Suprapubic skin (tissue), 4 donors: ENCODE results near the gene HES2. TPM values are rescaled to one million over a fixed set of nuclear protein-coding genes. Genes with fewer than 3 reads are reported as not detected.

Experiments
- DNase-seq, 2 donors: peaks; one replicate each; pipeline ENCODE4 v3.0.0-alpha.2; 2019; ENCODE audit warnings: low spot score in 2 of 2
- H3K27ac ChIP-seq: fragments of 200-600 bp; sonication (generic); one replicate; pipeline ENCODE4 v1.5.1; 2019
- H3K27me3 ChIP-seq: fragments of 200-600 bp; sonication (generic); one replicate; pipeline ENCODE4 v1.5.1; 2019
- H3K36me3 ChIP-seq: fragments of 200-600 bp; sonication (generic); one replicate; pipeline ENCODE4 v1.5.1; 2019
- H3K4me1 ChIP-seq: fragments of 200-600 bp; sonication (generic); one replicate; pipeline ENCODE4 v1.5.1; 2019
- H3K4me3 ChIP-seq: fragments of 200-600 bp; sonication (generic); one replicate; pipeline ENCODE4 v1.5.1; 2019; ENCODE audit warnings: mild to moderate bottlenecking
- H3K9me3 ChIP-seq: fragments of 200-600 bp; sonication (generic); one replicate; pipeline ENCODE4 v1.5.1; 2019
- CTCF ChIP-seq, 2 donors: fragments of 200-600 bp in 1 of 2; fragments of 450-650 bp in 1 of 2; sonication (generic) in 1 of 2; IDR thresholded peaks; one replicate each; pipeline ENCODE4 v1.5.1; 2016 to 2019; ENCODE audit warnings: antibody characterized with exemption in 2 of 2, mild to moderate bottlenecking in 1 of 2, moderate library complexity in 1 of 2
- EP300 ChIP-seq: sonication (generic); formaldehyde crosslinking; IDR thresholded peaks from one replicate; pipeline ENCODE4 v1.6.1; 2017; ENCODE audit warnings: antibody characterized with exemption
- POLR2A ChIP-seq, 2 donors: fragments of 450-650 bp; IDR thresholded peaks; one replicate each; pipeline ENCODE4 v1.6.1; 2017; ENCODE audit warnings: antibody characterized with exemption in 2 of 2, mild to moderate bottlenecking in 2 of 2, moderate library complexity in 2 of 2
- POLR2AphosphoS5 ChIP-seq, 3 donors: sonication (generic); formaldehyde crosslinking; IDR thresholded peaks; one replicate each; pipeline ENCODE4 v1.6.1; 2017; ENCODE audit warnings: antibody characterized with exemption in 3 of 3
- WGBS: methylation state at CpG from one replicate; pipeline ENCODE4 v1.1.5; 2018; 5-methylcytosine and 5-hydroxymethylcytosine counted together
- total RNA-seq, 4 donors: library from RNA; depleted of rRNA; stranded (reverse); fragments of >200 nt; gene quantifications; one replicate each; pipeline ENCODE4 v1.1.0, GENCODE V29; 2016

HES2 gene
- total RNA-seq, 4 donors from 2014 or later = 18.2 to 36.4 (median 24.9) TPM

DNA sequence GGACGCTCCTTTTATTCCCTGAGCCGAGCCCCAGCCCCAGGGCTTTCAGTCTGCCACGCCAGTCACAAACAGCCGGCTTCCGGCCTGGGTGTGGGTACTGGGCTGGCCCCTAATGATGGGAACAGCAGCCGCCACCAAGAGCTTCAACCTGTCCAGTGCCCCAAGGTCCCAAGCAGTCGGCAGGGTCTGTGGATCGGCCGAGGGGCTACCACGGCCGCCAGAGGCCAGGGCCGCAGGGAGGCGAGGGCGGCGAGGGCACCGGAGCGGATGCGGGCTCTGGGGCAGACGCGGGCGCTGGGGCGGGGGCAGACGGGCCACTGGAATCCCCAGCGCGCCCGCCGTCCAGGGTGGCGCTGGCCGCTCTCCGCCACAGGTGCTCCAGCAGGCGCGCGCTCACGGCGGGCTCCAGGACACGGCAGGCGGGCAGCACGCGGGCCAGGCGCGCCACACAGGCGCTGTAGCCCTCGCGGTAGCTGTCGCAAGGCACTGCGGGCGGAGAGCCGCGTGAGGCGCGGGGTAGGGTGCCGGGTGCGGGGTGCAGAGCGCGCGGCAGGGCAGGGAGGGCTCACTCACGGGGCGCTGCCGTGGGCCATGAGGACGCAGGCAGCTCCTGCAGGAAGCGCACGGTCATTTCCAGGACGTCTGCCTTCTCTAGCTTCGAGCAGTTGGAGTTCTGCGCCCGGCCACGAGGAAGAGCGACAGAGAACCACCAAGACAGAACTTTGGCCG lies 887 bp downstream of the HES2 start:
- TF ChIP-seq POLR2AphosphoS5 (IDR thresholded peaks at IDR 0.05) (no peak), POLR2A (IDR thresholded peaks at IDR 0.05) (no peak), EP300 (no peak), CTCF (IDR thresholded peaks at IDR 0.05) (no peak)
- peaks cover 93% of the 10 kb centered on the region for H3K27me3 ChIP-seq
- peaks cover 69% of the 10 kb centered on the region for H3K4me1 ChIP-seq
- no peaks in the 10 kb centered on the region for H3K36me3 ChIP-seq
- DNase-seq = no peak
- peak overlapping the region; percentile 58 for H3K4me3 ChIP-seq
- 0% methylated on average over 4 of the region's 69 CpGs for WGBS
- no peaks in the 10 kb centered on the region for H3K9me3 ChIP-seq
- H3K27ac ChIP-seq = peak overlapping the region; percentile 73

DNA sequence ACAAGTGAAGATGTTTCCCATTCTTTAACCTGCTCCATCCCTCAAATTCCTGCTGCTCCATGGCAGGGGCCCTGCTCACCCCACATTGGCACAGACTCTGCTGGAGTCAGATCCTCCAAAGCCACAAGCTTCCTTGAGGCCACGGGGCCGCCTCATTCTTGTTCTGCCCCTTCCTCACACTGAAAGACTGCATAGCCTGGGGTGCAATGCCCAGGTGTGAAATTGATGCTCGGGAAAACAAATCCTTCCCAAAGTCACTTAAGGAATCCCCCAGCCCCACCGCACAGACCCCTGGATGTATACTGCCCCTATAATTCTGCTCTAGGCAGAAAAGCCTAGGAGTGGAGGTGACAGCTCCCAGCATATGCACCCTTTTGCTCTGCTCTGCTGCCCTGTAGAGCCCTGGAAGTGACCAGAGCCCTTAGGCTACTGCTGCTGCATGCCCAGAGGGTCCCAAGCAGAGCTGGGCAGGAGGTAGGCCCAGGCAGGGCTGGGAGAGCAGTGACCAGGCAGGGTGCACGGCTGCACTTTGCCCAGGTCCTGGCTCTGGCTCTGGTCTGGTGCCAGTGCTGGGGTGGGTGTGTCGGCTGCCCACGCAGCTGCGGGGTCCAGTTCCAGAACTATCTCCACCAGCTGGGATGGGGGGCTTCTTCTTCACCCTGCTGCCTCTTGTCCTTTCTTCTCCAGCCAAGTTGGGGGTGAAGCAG lies 1.6 kb downstream of the HES2 start:
- no peaks in the 10 kb centered on the region for H3K36me3 ChIP-seq
- H3K27ac ChIP-seq = no peak overlapping the region
- H3K4me3 ChIP-seq = peak overlapping the region; percentile 58
- no peak for DNase-seq
- H3K9me3 ChIP-seq = no peaks in the 10 kb centered on the region
- TF ChIP-seq POLR2AphosphoS5 (IDR thresholded peaks at IDR 0.05) (no peak), CTCF (IDR thresholded peaks at IDR 0.05) (no peak)
- H3K27me3 ChIP-seq = peaks cover 92% of the 10 kb centered on the region
- peaks cover 62% of the 10 kb centered on the region for H3K4me1 ChIP-seq
- 76% methylated on average over 3 of the region's 8 CpGs for WGBS

DNA sequence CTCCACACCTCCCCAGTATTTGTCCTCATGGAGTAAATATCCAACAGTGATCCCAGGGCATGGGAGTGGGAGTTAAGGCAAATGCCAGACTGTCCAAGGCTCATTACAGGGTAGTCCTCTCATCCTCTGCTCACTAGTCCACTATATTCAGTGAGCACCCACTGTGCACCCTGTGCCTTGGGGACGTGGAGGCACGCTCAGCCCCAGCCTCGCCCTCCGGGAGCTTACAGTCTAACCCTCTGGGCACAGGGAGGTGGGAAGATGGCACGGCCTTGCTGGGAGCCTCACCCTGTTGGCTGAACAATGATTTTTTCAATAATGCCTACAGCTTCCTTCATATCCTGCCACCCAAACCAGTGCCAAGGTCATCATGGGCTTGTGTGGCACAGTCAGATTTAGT lies 2.8 kb downstream of the HES2 start:
- no peak overlapping the region for H3K4me3 ChIP-seq
- WGBS = no CpG with 5 or more reads among the region's 5 CpGs
- peaks cover 57% of the 10 kb centered on the region for H3K4me1 ChIP-seq
- peaks cover 84% of the 10 kb centered on the region for H3K27me3 ChIP-seq
- no peaks in the 10 kb centered on the region for H3K36me3 ChIP-seq
- no peaks in the 10 kb centered on the region for H3K9me3 ChIP-seq
- DNase-seq = no peak
- TF ChIP-seq POLR2AphosphoS5 (IDR thresholded peaks at IDR 0.05) = no peak
- no peak for TF ChIP-seq CTCF (IDR thresholded peaks at IDR 0.05)
- no peak for TF ChIP-seq POLR2A (IDR thresholded peaks at IDR 0.05)
- TF ChIP-seq EP300 = no peak
- H3K27ac ChIP-seq = no peak overlapping the region

- Histone ChIP-seq H3K27ac (no peak overlapping the region), H3K9me3 (no peaks in the 10 kb centered on the region), H3K27me3 (peaks cover 81% of the 10 kb centered on the region), H3K4me3 (no peak overlapping the region), H3K4me1 (peaks cover 56% of the 10 kb centered on the region), H3K36me3 (no peaks in the 10 kb centered on the region)
- DNase-seq = no peak
- TF ChIP-seq EP300 (no peak), POLR2A (IDR thresholded peaks at IDR 0.05) (no peak), POLR2AphosphoS5 (IDR thresholded peaks at IDR 0.05) (no peak), CTCF (IDR thresholded peaks at IDR 0.05) (no peak)
- 55% methylated on average over 5 of the region's 8 CpGs for WGBS
Observed at GRCh38 chr1:6416295-6416656, 3.4 kb downstream of the HES2 start.

DNA sequence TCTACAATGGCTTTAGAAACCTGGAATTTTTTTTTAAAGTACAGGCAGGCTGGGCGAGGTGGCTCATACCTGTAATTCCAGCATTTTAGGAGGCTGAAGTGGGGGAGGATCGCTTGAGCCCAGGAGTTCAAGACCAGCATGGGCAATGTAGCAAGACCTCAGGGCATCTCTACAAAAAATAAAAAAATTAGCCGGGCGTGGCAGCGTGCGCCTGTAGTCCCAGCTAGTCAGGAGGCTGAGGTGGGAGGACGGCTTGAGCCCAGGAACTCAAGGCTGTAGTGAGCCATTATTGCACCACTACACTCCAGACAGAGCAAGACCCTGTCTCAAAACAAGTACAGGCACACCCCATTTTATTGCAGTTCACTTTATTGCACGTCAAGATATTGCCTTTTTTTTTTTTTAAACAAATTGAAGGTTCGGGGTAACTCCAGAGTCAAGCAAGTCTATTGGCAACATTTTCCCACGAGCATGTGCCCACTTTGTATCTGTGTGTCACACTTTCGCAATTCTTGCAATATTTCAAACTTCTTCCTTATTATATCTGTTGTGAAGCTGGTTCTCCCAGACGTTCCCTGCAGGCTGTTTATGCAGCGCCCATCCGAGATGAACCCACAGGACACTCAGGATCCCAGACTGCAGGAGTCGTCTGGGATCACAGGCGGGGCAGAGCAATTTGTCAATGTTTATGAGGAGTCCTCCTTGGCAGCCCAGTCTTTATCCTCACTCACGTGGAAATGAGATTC lies 4.7 kb downstream of the HES2 start:
- no peak for TF ChIP-seq POLR2AphosphoS5 (IDR thresholded peaks at IDR 0.05)
- no peak for TF ChIP-seq EP300
- no peak for TF ChIP-seq POLR2A (IDR thresholded peaks at IDR 0.05)
- no peak for TF ChIP-seq CTCF (IDR thresholded peaks at IDR 0.05)
- no peak for DNase-seq
- H3K27me3 ChIP-seq = peaks cover 68% of the 10 kb centered on the region
- WGBS = 28% methylated on average over 17 of the region's 17 CpGs
- no peaks in the 10 kb centered on the region for H3K9me3 ChIP-seq
- H3K27ac ChIP-seq = peak overlapping the region; percentile 67
- no peaks in the 10 kb centered on the region for H3K36me3 ChIP-seq
- peaks cover 44% of the 10 kb centered on the region for H3K4me1 ChIP-seq
- no peak overlapping the region for H3K4me3 ChIP-seq
